Skeletal muscle cell (primary cell): ENCODE results near the gene NISCH.

Source experiments
- DNase-seq: peaks from one replicate; pipeline ENCODE4 v3.0.0-alpha.2; 2010; ENCODE audit warnings: low read depth
- H3K4me3 ChIP-seq: 2 replicates; pipeline ENCODE4 v1.5.1; 2011; ENCODE audit warnings: low read depth, mild to moderate bottlenecking, control low read depth, low read length, moderate library complexity

Gene NISCH

DNA sequence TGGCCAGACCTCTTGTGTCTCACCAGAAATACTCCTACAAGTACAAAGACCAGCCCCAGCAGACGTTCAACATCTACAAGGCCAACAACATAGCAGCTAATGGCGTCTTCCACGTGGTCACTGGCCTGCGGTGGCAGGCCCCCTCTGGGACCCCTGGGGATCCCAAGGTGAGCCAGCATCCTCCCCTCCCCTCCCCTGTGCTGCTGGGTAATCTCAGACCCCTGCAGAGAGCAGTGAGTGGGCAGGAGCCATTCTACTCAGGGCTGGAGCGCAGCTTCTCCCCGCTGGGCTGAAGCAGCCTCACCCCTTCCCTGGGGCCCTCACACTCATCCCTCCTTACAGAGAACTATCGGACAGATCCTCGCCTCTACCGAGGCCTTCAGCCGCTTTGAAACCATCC is 49.6 kb downstream of the NISCH start:
- no peak for DNase-seq
- H3K4me3 ChIP-seq: no peak overlapping the region

DNA sequence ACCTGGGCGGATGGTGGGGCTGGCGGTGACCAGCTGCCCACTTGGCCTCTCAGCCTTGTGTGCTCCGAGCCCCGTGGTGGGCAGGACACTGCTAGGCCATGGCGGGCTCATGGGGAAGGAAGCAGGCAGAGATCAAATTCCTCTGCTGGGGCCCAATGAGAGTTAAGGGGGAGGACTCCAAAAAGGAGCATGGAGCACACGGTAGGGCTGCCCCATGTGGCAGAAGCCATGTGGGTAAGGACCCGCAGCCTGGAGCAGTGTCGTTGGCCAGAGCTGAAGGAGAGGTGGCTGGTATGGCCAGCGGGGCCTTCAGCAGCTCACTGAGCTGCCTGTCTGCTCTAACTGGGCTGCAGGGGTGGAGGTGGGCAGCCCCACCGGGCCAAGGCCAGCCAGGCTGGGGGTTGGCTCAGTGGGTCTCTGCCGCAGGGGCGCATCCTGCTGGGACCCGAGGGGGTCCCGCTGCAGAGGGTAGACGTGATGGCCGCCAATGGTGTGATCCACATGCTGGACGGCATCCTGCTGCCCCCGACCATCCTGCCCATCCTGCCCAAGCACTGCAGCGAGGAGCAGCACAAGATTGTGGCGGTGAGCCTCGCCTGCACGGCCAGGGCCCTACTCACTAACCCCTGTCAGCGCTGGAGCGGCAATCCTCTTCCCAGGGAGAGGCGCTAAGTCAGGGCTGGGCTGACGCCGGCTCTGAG is 51.0 kb downstream of the NISCH start:
- DNase-seq: no peak
- H3K4me3 ChIP-seq: no peak overlapping the region

DNA sequence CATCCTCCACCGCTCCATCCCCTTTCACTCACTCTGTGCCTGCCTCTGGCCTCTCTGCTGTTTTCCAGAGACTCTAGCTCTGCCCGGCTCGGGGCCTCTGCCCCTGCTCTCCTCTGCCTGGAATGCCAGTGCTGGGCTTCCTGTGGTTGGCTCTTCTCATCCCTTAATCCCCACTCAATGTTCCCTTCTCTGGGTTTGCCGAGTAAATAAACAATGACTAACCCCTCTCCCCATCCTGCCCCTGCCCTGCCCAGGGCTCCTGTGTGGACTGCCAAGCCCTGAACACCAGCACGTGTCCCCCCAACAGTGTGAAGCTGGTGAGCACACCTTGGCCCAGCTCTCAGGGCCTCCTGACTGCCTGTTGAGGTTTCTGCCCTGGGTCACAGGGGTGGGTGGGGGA is 52.0 kb downstream of the NISCH start:
- peak; percentile 35 for DNase-seq
- H3K4me3 ChIP-seq: no peak overlapping the region

DNA sequence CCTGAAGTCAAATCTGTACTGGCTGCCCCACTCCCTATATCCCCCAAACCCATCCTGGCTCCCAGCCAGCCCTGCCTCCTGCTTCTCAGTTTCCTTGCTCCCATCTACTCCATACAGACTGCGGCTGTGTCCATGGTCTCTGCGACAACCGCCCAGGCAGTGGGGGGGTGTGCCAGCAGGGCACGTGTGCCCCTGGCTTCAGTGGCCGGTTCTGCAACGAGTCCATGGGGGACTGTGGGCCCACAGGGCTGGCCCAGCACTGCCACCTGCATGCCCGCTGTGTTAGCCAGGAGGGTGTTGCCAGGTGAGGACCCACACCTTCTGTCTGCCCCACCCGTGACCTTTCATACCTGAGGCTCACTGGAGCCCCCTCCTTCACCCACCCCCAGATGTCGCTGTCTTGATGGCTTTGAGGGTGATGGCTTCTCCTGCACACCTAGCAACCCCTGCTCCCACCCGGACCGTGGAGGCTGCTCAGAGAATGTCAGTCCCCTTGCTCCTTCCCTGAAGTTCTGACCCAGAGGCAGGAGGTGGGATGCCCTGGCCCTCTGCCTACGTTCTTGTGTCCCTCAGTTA is 54.4 kb downstream of the NISCH start:
- DNase-seq: no peak

DNA sequence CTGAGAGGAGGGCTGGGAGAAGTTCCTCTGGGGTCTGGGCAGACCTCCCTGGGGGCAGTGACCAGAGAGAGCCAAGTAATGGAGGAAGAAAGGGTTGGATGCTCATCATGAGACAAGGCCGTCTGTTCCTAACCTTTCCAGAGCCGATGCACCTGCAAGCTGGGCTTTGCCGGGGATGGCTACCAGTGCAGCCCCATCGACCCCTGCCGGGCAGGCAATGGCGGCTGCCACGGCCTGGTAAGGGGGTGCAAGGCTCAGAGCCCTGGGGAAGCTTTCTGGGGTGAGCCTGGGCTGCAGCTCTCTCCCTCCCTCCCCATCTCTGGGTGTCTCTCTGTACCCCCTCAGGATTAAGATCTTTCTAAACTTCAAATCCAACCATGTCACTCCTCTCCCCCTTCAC is 56.1 kb downstream of the NISCH start:
- H3K4me3 ChIP-seq: no peak overlapping the region

More for the DNA sequence above, 54.4 kb downstream of the NISCH start:
- H3K4me3 ChIP-seq: no peak overlapping the region

DNA sequence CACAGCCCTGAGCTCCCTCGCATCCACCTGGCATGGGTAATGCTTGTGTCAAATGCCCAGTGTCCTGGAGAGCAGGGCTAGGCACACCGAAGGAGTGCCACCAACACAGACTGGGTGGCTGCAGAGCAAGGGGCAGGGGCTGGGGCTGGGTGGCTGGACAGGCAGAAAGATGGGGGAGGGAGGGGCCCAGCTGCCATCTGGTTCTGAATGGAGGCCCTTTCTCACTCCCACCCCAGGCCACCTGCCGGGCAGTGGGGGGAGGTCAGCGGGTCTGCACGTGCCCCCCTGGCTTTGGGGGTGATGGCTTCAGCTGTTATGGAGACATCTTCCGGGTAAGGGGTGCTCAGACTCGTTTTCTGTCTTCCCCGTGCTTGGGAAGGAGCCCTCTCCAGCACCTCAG is 56.7 kb downstream of the NISCH start:
- H3K4me3 ChIP-seq: no peak overlapping the region
- no peak for DNase-seq

More for the DNA sequence above, 56.1 kb downstream of the NISCH start:
- no peak for DNase-seq

DNA sequence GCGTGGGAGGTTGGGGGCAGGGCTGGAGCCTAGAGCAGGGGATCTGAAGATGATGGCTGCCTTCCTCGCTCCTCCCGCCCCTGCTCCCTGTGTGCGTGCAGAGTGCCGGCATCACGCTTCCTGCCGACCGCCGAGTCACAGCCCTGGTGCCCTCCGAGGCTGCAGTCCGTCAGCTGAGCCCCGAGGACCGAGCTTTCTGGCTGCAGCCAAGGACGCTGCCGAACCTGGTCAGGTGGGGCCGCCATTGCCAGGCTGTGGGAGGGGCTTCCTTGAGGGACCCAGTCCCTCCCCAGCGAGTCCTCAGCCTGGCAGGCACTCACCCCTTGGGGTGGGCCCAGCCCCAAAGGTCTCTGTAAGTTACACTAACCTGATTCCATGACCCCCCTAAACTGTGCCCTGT is 57.3 kb downstream of the NISCH start:
- H3K4me3 ChIP-seq: no peak overlapping the region
- DNase-seq: no peak

DNA sequence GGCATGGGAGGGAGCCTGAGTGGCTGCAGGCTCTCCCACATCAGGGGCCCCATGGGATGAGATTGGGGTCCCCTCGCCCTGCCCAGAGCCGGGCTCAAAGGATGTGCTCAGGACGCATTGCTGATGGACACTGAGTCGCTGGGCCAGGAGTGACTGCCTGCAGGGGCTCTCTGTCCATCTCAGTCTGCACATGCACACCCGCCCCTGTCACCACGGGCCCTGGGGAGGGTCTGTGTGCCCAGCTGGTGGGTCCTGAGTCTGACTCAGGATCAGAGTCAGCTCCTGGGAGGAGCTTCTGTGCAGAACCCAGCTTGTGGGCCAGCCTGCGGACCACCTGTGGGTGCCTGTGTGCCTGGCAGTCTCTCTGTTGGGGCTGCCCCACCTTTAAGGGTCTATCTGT is 57.9 kb downstream of the NISCH start:
- no peak for DNase-seq
- H3K4me3 ChIP-seq: no peak overlapping the region

DNA sequence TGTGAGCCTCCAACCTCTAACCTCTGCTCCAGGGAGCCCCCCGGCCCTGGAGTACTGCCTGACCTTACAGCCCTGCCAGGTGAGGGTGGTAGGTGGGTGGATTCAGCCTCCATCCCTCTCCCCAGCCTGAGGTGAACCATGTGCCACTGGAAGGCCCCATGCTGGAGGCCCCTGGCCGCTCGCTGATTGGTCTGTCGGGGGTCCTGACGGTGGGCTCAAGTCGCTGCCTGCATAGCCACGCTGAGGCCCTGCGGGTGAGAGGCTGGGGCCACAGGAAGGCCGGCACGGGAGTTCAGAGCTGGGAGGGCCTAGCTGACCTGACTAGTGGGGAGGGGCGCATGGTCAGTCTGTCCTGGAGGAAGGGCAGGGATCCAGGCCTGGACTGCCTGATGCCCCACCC is 59.2 kb downstream of the NISCH start:
- DNase-seq: no peak
- H3K4me3 ChIP-seq: no peak overlapping the region

DNA sequence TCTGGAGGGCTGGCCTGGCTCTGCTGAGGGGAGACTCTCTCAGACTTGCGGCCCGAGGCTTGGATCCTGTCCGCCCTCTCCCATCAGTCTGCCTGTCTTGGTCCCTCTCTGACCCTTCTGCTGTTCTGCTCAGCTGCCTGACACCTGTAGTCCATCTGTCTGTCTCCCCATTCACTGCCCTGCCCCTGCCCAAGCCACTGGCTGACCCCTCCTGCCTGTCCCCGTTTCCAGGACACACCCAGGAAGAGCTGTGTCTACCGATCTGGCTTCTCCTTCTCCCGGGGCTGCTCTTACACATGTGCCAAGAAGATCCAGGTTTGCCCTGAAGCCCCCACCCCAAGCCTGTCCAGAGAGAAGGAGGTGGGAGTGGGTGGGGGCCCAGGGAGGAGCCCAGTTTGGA is 59.8 kb downstream of the NISCH start:
- DNase-seq: no peak
- H3K4me3 ChIP-seq: no peak overlapping the region

DNA sequence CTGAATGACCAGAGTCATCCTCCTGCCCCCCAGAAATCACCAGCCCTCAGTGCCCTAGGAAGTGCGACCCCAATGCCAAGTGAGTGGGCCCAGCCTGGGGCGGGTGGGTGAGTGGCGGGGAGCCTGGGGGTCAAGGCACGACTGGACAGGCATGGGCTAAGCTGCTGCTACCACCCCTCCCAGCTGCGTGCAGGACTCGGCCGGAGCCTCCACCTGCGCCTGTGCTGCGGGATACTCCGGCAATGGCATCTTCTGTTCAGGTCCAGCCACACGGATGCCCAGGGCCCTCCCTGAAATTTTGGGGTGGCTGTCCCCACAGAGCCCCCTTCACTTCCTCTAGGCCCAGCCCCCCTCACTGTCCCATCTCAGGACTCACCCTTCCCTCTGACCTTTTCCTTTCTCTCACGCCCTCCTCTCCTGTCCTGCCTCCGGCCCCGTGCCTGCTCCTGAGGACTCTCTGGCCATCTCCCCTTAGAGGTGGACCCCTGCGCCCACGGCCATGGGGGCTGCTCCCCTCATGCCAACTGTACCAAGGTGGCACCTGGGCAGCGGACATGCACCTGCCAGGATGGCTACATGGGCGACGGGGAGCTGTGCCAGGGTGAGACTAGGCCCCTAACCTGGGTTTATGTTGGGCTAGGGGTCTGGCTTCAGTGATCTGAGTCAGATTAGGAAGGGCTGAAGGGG is 61.2 kb downstream of the NISCH start:
- H3K4me3 ChIP-seq: no peak overlapping the region
- no peak for DNase-seq

DNA sequence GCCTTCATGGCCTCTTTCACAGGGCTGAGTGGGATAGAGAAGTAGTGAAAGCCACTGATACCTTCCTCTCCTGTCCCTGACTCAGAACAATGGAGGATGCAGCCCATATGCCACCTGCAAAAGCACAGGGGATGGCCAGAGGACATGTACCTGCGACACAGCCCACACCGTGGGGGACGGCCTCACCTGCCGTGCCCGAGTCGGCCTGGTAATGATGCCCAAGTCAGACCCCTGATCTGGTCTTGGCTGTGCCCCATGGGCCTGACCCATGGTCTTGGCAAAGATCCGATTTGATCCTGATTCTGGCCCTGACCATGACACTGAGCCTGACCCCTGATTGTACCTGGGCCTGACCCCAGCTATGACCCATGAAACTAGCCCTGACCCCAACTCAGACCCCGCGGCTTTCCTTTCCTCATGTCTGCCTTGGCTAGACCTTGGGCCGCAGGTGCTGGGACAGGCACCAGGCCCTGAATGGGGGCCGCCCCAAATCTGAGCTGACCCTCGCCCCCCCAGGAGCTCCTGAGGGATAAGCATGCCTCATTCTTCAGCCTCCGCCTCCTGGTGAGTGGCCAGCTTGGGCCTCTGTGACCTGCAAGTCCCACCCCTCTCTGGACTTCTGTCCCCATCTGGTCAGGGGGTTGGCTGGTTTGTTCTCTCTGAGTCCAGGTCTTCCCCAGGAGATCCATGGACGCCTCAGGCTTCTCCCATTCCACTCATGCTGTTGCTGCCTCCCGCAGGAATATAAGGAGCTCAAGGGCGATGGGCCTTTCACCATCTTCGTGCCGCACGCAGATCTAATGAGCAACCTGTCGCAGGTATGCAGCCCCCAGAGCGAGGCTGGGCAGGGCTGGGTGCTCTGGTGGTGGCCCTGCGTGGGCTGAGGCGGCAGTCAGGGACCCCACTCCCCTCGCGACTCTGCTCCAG is 62.7 kb downstream of the NISCH start:
- peak overlapping the region; percentile 31 for H3K4me3 ChIP-seq
- no peak for DNase-seq

DNA sequence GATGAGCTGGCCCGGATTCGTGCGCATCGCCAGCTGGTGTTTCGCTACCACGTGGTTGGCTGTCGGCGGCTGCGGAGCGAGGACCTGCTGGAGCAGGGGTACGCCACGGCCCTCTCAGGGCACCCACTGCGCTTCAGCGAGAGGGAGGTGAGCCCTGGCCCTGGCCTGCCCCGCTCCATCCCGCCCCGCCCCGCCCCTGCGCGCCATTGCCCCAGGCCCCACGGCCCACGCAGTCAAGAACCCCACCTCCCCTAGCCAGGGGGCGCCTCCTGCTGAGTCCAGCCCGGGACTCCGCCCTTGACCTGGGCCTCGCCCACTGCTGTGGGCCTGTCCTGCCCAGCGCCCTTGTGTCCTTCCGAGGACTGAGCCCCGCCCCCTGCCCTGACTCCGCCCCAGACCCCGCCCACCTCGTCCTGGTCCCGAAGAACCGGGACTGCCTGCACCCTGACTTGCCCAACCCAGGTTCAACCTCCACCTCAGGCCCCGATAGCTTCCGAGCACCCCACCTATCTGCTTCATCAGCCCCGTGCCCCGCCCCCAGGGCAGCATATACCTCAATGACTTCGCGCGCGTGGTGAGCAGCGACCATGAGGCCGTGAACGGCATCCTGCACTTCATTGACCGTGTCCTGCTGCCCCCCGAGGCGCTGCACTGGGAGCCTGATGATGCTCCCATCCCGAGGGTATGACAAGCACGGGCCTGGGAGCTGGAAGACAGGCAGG is 63.5 kb downstream of the NISCH start:
- DNase-seq: no peak
- peak overlapping the region; percentile 31 for H3K4me3 ChIP-seq

DNA sequence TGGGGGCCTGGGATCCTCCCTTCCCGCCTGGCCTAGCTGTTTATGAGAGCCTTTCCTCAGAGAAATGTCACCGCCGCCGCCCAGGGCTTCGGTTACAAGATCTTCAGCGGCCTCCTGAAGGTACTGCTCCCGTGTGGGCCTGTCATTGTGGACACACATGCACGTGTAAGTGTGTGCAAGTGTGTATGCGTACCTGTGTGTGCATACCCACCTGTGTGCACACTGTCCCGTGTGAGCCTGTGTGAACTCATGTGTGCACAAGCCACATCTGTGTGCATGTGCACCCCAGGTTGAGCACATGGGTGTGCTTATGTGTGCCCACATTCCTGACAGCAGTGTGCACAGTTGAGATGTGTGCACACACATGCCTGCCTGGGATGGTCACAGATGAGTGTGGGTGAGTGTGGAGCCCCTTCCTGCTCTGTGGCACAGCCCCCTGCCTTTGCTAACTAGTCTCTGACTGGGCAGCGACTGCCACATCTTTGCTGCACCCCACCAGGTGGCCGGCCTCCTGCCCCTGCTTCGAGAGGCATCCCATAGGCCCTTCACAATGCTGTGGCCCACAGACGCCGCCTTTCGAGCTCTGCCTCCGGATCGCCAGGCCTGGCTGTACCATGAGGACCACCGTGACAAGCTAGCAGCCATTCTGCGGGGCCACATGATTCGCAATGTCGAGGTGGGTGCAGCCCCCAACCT is 64.2 kb downstream of the NISCH start:
- DNase-seq: no peak
- no peak overlapping the region for H3K4me3 ChIP-seq

DNA sequence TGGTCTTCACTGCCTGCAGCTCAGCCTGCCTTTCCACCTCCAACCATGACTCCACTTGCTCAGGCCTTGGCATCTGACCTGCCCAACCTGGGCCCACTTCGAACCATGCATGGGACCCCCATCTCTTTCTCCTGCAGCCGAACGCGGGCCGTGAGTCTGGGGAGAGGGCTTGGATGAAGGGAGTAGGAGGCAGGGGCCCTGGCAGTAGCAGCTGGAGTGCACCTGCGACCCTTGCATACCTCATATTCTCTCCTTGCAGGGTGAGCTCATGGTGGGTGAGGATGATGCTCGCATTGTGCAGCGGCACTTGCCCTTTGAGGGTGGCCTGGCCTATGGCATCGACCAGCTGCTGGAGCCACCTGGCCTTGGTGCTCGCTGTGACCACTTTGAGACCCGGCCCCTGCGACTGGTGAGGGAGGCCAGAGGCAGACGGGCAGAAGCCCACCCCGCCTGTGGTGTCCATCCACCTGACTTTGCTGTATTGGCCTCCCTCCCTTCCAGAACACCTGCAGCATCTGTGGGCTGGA is 64.8 kb downstream of the NISCH start:
- no peak for DNase-seq
- H3K4me3 ChIP-seq: no peak overlapping the region

DNA sequence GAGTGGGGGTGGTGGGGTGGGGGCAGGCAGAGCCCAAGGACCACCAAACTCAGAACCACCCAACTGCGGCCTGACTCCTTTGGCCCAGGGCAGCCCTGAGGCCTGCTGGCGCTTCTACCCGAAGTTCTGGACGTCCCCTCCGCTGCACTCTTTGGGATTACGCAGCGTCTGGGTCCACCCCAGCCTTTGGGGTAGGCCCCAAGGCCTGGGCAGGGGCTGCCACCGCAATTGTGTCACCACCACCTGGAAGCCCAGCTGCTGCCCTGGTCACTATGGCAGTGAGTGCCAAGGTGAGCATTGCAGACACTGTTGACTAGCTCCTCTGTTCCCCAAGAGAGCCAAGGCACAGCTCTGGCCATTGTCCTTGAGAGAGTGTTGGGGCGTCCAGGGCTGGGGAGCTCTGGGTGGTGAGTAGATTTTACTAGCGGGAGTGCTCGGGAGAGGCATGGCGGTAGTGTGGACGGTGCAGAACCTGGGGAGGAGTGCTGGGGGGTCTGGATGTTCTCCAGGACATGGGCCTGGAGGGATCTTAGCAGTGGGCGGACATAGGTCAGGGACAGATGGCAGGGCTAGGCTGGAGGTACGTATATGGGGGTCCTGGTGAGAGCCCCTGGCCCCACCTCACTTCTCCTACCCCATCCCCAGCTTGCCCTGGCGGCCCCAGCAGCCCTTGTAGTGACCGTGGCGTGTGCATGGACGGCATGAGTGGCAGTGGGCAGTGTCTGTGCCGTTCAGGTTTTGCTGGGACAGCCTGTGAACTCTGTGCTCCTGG is 65.5 kb downstream of the NISCH start:
- DNase-seq: no peak
- H3K4me3 ChIP-seq: no peak overlapping the region

DNA sequence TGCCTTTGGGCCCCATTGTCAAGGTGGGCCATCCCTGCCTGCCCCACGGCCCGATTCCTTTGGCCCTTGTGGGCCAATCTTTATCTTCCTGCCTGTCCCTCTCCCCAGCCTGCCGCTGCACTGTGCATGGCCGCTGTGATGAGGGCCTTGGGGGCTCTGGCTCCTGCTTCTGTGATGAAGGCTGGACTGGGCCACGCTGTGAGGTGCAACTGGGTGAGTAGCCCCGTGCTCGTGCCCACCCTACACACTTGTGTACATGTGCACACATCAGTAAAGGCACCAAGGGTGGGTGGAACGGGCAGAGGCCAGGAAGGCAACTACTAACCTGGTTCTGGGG is 66.1 kb downstream of the NISCH start:
- H3K4me3 ChIP-seq: no peak overlapping the region
- DNase-seq: no peak
